HG02610 (cell line): ENCODE measurements around the gene ZNF580.

ENCODE experiments used
- ATAC-seq: cut with Tn5 transposase; IDR thresholded peaks from one replicate; pipeline ENCODE4 v1.9.1; 2021; ENCODE audit warnings: mild to moderate bottlenecking, moderate library complexity; ENCODE audit not compliant: unreplicated experiment

The ZNF580 gene

DNA sequence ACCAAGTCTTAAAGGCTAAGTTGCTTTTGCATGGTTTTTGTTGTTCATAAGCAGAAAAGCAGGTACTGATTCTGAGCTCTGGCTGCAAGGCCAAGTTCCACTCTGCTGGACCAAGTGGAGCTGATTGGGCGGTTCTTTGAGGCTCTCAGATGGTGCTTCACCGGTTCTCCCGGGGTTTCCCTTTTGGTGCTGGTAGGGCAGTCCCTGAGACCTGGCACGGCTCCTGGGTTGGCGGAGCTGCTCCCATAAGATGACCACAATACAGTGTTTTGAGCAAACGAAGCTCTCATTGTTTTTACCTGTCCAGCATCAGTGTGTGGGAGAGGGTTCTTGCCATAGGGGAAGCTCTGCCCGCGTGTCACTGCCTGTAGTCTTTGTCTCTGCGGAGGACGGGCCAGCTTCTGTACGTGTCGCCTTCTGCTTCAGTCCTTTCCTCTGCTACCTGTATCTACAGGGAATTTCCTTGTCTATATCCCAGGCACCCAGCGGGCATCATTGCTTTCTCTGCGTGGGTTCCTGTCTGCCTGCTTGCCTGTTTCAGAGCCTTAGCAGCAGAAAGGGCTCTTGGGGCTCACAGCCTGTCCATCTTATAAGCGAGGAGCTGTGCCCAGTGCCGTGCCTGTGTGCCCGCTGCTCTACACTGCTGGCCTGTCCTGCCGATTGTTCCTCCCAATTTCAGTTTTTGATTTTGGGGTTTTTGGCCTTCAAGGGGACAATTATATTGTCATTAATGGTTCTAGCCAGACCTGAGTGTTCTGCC is 16.4 kb downstream of the ZNF580 start:
- ATAC-seq = no peak

DNA sequence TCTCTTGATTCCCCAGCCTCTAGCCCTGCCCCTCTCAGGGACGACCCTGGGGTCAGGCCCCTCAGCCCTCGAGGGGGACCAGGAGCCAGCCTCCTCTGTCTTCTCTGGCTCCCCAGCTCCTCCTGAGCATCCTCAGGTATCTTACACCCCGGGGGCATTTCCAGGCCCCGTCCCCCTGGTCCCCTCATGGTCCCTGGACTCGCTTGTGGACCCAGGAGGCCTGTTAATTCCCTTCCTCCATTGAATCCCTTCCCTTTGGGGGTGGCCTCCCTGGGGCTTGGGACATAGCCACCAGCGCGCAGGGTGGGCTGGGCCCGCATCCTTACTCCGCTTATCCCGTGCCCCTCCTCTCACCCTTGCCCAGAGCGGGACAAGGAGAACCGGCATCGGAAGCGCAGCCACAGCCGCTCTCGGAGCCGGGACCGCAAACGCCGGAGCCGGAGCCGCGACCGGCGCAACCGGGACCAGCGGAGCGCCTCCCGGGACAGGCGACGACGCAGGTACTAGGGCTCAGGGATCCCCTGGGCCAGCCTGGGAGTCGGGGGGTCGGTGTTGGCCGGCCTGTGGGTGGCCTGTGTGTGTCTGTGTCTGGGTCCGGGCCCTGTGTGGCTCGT is 18.2 kb downstream of the ZNF580 start:
- ATAC-seq = no peak

GRCh38 chr19:55659822-55660221 is 19.0 kb downstream of the ZNF580 start:
- no peak for ATAC-seq

DNA sequence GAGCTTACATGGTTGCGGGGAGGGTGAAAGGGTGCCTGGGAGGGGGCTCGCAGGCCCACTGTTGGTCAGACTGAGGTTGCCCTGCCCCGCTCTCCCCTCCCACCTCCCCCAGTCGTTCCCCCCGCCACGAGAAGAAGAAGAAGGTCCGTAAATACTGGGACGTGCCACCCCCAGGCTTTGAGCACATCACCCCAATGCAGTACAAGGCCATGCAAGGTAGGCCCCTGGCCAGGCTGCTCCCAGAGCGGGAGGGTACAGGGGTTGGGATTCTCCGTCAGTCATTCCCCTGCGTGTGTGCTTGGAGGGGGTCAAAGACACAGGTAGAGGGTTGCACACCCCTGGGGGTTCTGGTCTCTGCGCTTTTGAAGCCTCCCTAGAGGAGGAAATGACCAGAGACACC is 19.6 kb downstream of the ZNF580 start:
- no peak for ATAC-seq

- no peak for ATAC-seq
Observed at GRCh38 chr19:55660991-55661390, 20.2 kb downstream of the ZNF580 start.

DNA sequence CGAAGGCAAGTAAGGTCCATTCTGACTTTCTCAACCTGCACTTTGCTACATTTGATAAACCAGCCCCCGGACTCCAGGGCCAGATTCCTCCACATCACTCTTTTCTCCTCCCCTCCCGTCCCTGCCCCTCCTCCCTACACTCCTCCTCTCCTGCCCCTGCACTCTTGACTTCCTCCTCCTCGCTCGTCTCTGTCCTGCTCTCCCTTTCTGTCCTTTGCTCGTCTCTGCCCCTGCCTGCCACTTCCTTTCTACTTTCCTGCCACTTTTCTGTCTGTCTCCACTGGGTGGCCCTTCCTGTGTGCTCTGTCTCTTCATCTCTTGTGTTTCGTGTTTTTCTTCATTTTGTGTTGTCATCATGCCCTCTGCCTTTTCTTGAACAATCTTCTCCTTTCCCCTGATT is 21.0 kb downstream of the ZNF580 start:
- ATAC-seq = no peak

- no peak for ATAC-seq
Observed at GRCh38 chr19:55663846-55664536, 23.2 kb downstream of the ZNF580 start.

DNA sequence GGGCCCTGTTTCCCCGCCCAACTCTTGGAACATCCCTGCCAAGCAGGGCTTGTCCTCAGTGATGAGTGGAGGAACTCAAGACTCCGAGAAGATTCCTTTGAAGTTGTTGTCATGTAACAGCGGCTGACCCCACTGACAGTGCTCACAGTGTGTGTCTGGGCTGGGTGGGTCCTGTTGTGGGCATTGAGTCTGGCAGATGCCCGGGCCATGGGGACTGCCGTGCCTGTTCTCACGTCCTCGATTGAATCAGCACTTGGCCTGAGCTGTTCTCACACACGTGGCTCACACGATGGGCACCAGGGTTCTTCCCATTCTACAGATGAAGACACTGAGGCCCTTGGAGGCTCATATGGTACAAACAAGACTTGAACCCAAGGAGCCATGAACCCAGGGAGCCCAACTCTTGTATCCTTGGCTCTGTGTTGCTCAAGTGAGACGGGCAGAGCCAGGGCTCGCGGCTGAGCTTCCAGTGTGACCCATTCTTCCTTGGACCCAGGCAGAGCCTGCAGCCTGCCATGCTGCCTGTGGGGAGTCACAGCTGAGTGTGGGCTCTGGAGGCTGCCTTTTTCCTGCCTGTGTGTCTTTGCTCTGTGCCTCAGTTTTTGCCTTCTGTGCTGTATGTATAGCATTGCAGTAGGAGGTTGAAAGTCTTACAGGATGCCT is 25.7 kb downstream of the ZNF580 start:
- ATAC-seq = no peak

GRCh38 chr19:55667006-55667381 is 26.2 kb downstream of the ZNF580 start:
- ATAC-seq = no peak

GRCh38 chr19:55667511-55667910 is 26.7 kb downstream of the ZNF580 start:
- no peak for ATAC-seq

GRCh38 chr19:55667958-55668357 is 27.2 kb downstream of the ZNF580 start:
- no peak for ATAC-seq

GRCh38 chr19:55668603-55669348 is 28.0 kb downstream of the ZNF580 start:
- ATAC-seq = no peak

- ATAC-seq = no peak
Observed at GRCh38 chr19:55669418-55670279, 28.8 kb downstream of the ZNF580 start.

- no peak for ATAC-seq
Observed at GRCh38 chr19:55670280-55671053, 29.7 kb downstream of the ZNF580 start.

- no peak for ATAC-seq
Observed at GRCh38 chr19:55671054-55671378, 30.2 kb downstream of the ZNF580 start.

DNA sequence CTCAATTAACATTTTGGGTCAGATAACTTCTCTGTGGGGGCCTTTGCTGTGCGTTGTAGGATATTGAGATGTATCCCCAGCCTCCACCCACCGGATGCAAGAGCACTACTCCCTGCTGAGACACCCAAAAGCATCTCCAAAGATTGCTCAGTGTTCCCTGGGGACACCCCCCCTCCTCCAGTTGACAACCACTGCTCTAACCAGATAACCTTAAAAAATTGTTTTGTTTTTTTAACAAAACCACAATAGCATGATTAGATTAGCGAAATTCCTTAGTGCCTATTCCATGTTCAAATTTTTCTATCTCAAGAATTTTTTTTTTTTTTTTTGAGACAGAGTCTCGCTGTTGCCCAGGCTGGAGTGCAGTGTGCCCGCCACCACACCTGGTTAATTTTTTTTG is 31.6 kb downstream of the ZNF580 start:
- ATAC-seq = no peak

- ATAC-seq = no peak
Observed at GRCh38 chr19:55673465-55673864, 32.7 kb downstream of the ZNF580 start.

- no peak for ATAC-seq
Observed at GRCh38 chr19:55673889-55674288, 33.1 kb downstream of the ZNF580 start.

DNA sequence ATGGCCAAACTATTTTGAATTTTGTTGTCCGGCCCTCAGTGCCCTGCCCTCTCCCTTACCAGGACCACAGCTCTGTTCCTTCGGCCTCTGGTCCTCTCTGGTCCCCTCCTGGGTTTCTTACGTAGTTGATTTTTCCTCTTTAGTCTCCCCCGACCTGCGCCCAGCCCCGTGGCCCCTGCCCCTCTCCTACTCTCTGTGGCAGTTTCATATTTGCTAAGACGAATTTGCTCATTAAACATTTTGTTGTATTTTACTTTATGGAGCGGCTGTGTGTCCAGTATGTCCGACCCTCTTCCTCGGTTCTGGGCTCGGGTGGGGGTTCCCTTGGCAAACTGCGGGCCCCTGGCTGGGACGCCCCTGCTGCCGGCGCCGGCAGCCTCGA is 33.6 kb downstream of the ZNF580 start:
- no peak for ATAC-seq
